DND-41 (cell line): ENCODE measurements around the gene SNTG2.

ENCODE experiments used
- EZH2 ChIP-seq: IDR thresholded peaks from 3 replicates; pipeline ENCODE4 v1.6.1; 2012; ENCODE audit warnings: borderline replicate concordance, low read depth, mild to moderate bottlenecking, moderate library complexity, low read length, inconsistent platforms; ENCODE audit not compliant: severe bottlenecking
- TF ChIP-seq, protein P1 (sequence below): IDR thresholded peaks from 2 replicates; pipeline ENCODE4 v1.5.1; 2012; ENCODE audit warnings: borderline replicate concordance, low read length, moderate library complexity, mild to moderate bottlenecking; ENCODE audit not compliant: poor library complexity, severe bottlenecking; ENCODE audit errors: extremely low read depth

DNA sequence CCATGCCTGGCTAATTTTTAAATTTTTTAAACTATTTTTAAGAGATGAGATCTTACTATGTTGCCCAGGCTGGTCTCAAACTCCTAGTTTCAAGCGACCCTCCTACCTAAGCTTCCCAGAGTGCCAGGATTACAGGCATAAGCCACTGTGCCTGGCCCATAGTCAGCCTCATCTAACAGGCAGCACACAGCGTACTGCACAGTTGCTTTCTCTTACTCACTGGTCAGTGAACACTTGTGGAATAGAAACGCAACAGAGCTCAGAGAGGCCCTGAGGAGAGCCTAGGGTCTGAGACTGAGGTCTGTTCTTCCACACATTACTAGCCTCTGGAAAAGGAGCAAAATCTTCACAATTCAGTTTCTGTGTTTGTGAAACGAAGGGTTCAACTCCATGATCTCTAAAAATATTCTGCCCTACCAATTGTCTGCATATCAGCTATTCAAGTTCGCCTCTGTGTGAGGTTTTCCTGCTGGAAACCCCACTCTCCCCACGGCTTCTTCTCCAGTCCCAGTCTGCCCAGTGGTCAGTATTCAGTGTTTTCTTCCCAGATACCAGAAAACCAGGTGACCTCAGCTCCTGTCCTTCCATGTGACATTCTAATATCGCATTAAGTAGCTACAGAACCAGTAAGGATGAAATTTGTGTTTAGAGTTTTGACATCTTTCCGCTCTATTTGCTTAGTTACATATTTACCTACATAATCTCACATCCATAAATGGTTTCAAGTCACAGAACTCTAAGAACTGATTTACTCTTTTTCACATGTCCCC, 26.6 kb upstream of the SNTG2 start:
- TF ChIP-seq, protein P1, sequence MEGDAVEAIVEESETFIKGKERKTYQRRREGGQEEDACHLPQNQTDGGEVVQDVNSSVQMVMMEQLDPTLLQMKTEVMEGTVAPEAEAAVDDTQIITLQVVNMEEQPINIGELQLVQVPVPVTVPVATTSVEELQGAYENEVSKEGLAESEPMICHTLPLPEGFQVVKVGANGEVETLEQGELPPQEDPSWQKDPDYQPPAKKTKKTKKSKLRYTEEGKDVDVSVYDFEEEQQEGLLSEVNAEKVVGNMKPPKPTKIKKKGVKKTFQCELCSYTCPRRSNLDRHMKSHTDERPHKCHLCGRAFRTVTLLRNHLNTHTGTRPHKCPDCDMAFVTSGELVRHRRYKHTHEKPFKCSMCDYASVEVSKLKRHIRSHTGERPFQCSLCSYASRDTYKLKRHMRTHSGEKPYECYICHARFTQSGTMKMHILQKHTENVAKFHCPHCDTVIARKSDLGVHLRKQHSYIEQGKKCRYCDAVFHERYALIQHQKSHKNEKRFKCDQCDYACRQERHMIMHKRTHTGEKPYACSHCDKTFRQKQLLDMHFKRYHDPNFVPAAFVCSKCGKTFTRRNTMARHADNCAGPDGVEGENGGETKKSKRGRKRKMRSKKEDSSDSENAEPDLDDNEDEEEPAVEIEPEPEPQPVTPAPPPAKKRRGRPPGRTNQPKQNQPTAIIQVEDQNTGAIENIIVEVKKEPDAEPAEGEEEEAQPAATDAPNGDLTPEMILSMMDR: no peak
- no peak for TF ChIP-seq EZH2
